Astrocyte of the spinal cord (primary cell): ENCODE measurements around the gene COL2A1.

Source experiments
- DNase-seq: peaks from one replicate; pipeline ENCODE4 v3.0.0; 2011; ENCODE audit warnings: low read depth, low spot score
- H3K4me3 ChIP-seq: 2 replicates; pipeline ENCODE4 v1.5.1; 2011; ENCODE audit warnings: low read depth, mild to moderate bottlenecking, low read length, moderate library complexity
- CTCF ChIP-seq: IDR thresholded peaks from 2 replicates; pipeline ENCODE4 v1.5.1; 2012; ENCODE audit warnings: low read depth, mild to moderate bottlenecking, low read length, inconsistent platforms
- in situ Hi-C: cut with HindIII; loops from 2 replicates; pipeline ENCODE4 v1.10.0; 2017; ENCODE audit warnings: low sequenced_read_pairs

Gene COL2A1

GRCh38 chr12:47975036-47975620 is 29.1 kb downstream of the COL2A1 start:
- no peak overlapping the region for H3K4me3 ChIP-seq
- no peak for DNase-seq
- in situ Hi-C loops, result no loop called here
- no peak for TF ChIP-seq CTCF

GRCh38 chr12:47973870-47974269 is 30.4 kb downstream of the COL2A1 start:
- no peak for DNase-seq
- no peak overlapping the region for H3K4me3 ChIP-seq
- TF ChIP-seq CTCF, result no peak
- in situ Hi-C loops, result no loop called here

- no peak for TF ChIP-seq CTCF
- in situ Hi-C loops, result no loop called here
- H3K4me3 ChIP-seq, result no peak overlapping the region
- no peak for DNase-seq
Measured at GRCh38 chr12:47972895-47973294, 31.4 kb downstream of the COL2A1 start.

GRCh38 chr12:47970843-47971242 is 33.4 kb downstream of the COL2A1 start:
- in situ Hi-C loops, result no loop called here
- no peak overlapping the region for H3K4me3 ChIP-seq
- no peak for TF ChIP-seq CTCF
- no peak for DNase-seq

- TF ChIP-seq CTCF, result no peak
- H3K4me3 ChIP-seq, result no peak overlapping the region
- in situ Hi-C loops, result no loop called here
- DNase-seq, result no peak
Measured at GRCh38 chr12:47969845-47970244, 34.4 kb downstream of the COL2A1 start.

- in situ Hi-C loops, result no loop called here
- TF ChIP-seq CTCF, result no peak
- no peak for DNase-seq
- H3K4me3 ChIP-seq, result no peak overlapping the region
Measured at GRCh38 chr12:47967461-47968321, 36.6 kb downstream of the COL2A1 start.
